HG03025 (cell line): ENCODE data around the gene C11orf21.

Experiments
- ATAC-seq: cut with Tn5 transposase; IDR thresholded peaks from one replicate; pipeline ENCODE4 v1.9.1; 2021; ENCODE audit warnings: mild to moderate bottlenecking, moderate library complexity; ENCODE audit not compliant: unreplicated experiment, low FRiP score

The C11orf21 gene

DNA sequence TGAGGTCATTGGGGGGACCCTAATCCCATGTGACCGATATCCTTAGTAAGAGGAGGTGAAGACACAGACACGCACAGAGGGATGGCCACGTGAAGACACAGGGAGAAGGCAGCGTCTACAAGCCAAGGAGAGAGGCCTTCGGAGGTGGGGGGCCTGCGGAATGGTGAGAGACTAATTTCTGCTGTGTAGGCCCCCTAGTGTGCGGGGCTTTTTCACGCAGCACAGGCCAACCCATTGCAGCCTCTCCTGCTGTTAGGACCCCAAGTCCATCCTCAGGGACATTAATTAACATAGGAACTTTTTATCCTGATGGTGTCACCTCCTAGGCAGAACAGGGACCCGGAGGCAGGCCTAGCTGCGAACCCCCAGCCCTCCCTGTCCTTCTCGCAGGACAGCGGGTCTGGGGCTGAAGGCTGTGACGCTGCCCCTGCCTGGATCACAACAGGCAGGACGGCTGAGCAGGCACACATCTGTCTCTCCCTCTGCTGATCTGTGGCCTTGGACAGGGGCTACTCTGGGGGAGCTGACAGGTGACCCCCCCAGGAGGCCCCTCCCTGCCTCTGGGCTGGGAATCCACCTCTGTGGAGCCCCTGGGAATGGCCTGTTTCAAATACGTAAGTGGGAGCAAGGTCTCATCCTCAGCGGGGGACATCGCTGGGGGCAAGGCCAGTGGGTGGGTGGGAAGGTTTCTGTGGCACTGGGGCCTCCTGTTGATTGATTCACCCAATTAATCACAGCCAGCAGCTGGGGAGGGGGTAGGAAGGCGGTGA lies 39.2 kb downstream of the C11orf21 start:
- no peak for ATAC-seq

GRCh38 chr11:2261436-2262230 lies 40.1 kb downstream of the C11orf21 start:
- ATAC-seq: no peak

DNA sequence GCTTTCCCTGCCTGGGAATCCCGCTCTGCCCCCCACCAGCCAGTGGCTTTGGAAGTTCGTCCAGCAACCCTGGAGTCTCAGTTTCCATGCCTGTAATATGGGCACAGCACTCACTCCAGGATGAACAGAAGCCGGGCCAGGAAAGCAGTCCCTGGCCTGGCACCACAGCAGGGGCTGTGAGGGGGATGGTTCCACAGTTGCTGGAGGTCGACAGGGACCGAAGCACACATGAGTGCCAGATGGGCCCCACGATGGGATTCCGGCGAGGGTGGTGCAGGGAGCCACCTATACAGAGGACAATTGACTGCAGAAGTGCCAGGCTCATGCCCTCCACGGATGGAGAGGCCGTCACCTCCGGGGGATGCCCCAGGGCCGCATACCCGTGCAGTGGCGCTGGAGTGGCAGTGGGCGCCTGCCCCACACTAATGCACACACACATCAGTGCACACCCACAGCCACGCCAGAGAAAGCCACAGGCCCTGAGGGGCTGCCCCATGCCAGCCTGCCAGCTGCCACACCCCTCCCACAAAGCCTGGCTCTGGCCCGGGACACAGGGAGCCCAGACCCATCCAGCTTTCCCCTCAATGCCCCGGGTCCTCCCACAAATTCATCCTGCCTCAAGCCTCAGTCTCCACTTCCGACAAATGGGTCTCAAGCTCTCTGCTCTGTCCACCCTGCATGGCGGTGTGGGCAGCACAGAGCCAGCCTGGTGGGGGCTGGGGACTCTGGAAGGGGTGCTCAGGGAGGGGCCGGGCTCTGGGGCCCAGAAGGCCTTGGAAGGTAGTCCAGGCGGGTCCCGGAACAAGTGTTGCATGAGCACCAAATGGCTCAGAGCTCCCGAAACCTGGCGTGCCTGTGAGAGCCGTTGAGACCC lies 41.0 kb downstream of the C11orf21 start:
- no peak for ATAC-seq

GRCh38 chr11:2259897-2260451 lies 41.7 kb downstream of the C11orf21 start:
- no peak for ATAC-seq

- ATAC-seq: no peak
Observed at GRCh38 chr11:2259466-2259830, 42.3 kb downstream of the C11orf21 start.

DNA sequence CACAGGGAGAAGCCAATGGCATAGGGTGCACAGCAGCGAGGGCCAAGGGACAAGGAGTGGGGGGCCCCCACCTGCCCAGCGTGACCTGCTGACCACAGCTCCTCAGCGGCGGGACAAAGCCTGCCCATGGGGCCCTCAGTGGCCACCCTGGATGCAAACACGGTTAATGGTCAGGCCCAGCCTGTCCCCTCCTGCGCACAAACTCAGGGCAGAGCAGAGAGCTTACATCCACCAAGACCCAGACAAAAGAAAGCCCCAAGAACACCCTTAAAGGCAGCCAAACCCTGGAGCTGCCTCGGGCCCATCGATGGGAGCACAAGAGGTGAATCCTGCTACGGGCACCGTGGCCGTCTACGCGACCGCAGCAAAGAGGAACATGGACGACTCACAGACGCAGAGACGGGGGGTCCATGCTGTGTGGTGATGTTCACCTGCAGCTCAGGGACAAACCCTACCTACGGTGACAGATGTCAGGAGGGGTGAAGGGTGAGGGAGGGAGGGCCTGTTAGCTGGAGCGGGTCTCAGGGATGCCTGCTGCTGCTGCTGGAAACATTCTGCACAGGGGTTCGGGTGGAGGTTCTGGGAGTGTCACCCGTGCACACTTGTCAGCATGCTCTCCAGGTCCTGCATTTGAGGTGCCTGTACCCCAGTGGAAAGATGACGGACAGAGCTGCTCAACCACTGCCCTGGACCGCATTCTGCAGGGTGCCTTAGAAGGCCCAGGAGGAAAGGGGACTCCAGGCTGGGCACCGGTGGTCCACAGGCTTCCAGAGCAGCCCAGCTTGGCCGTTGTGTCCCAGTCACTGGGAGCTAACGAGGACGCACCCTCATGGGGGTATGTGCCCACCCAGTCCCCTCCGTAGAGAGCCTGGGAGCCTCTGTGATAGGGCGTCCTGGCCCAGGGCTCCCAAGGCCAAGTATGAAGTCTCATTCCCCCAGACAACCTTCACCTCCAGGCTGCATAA lies 42.9 kb downstream of the C11orf21 start:
- no peak for ATAC-seq

DNA sequence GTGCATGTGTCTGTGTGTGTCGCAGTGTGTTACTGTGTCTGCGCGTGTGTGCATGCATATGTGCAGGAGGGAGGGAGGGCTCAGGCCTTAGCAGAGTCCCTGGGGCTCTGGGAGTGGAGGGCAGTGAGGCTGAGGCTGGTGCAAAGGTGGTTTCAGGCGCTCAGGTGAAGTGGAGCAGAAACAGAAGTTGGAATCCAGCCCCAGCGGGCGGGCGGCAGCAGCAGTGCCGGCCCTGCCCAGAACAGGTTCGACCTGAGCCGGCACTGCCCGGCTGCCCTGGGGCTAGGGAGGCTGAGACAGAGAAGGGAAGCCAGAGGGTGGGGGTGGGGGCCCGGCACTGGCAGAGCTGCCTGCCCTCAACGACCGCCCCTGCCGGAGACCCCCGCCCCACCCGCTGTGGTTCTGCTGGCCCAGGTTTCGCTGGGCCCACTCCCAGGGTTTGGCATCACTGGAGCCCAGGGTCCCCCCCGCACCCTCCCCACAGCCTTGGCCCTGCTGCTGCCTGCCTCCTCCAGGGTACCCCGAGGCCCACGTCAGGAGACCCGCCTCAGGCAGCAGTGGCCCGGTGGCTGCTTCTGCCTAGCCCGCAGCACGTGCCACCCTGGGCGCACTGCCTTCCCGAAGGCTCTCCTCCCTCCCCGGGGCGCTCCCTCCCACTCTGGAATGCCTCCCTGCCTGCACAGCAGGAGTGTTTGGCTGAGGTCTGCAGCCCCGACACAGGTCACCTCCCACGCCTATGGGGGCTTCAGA lies 44.6 kb downstream of the C11orf21 start:
- no peak for ATAC-seq

DNA sequence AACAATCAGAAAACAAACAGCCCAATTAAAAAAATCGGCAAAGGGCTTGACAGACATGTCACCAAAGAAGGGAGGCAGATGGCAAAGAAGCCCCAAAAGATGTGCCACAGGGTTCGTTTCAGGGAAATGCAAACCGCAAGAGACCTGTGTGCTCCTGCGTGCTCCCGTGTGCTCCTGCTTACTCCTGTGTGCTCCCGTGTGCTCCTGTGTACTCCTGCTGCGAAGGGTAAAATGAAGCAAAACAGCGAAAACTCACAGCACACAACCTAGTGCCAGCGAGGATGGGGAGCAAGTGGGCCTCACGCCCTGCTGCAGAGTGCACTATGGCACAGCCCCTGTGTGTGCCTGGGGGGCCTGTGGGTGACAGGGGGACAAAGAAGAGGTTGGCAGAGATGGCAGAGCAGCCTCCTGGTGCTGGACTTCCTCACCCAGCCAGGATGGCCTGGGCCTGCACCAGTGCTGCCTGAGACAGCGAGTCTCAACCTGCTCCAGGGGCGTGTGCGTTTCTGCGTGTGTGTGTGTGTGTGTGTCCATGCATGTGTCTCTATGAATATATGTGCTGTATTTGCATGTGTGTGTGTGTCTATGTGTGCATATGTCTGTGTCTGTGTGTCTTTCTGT lies 45.3 kb downstream of the C11orf21 start:
- ATAC-seq: no peak

- ATAC-seq: no peak
Observed at GRCh38 chr11:2252018-2252417, 49.7 kb downstream of the C11orf21 start.

- no peak for ATAC-seq
Observed at GRCh38 chr11:2251138-2251537, 50.6 kb downstream of the C11orf21 start.

DNA sequence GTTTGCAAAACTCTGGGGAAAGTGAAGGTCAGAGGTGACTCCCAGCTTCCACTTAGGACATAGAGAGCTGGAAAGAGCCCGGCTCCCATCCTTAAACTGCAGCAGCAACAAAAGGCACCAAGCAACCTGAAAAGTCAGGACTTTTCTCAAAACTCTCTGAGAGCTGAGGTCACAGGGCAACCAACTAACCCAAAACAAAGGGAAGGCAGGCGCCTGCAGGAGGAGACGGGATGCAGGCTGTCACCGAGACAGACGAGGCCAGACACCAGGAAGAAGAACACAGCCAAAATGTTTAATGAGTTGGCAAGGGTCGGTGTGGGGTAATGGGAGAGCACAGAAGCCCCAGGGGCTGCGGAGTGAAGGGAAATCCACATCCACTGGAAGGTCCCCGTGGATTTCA lies 51.2 kb downstream of the C11orf21 start:
- ATAC-seq: no peak

- no peak for ATAC-seq
Observed at GRCh38 chr11:2250041-2250440, 51.7 kb downstream of the C11orf21 start.

GRCh38 chr11:2249189-2249916 lies 52.4 kb downstream of the C11orf21 start:
- ATAC-seq: no peak

DNA sequence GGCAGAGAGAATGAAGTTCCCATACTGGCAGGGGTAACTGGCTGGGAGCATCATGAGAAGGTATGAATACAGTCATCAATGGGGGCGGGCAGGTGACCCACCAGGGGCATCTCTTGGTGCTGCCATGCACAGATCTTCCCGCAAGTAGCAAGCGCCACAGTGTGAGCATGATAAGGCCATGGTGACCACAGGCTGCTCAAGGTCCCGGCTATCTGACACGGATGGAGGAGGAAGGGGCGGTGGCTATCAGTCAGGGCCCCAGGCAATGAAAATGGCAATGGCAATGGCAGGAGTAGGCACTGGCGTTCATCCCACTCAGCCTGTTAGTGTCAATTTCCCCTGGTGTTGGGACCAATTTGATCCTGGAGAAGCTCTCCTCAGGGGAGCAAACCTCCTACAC lies 53.0 kb downstream of the C11orf21 start:
- ATAC-seq: no peak

DNA sequence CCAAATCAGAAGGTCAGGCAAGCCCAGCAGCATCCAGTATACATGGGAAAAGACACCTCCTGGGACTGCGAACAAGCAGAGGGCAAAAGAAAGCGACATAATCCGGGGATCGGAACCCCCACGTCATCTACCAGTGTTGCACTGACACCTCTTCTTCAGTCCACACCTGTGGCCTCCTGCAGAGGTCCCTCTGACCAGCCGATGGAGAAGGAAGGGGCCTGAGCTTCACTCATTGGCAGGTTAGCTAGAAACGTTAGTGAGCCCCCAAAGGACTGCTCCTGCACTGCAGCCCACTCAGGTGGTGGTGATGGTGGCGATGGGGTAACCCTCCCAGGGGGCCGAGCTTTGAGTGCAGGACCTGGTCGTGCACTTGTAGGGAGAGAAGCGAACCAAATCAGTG lies 53.5 kb downstream of the C11orf21 start:
- ATAC-seq: no peak

DNA sequence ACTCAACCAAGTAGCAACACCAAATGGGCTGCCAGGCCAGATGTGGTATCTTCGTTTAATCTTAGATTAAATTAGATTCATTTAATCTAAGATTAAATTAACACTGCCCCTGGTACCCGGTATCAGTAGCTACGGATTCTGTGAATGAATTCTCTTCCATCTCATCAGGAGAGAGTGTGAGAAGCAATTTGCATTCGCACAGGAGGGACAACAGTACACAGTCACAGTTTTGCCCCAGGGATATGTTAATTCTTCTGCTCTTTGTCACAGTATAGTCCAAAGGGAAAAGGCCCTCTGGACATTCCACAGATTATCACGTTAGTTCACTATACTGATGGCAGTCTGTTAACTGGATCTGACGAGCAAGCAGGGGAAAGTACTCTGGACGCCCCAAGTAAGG lies 54.2 kb downstream of the C11orf21 start:
- ATAC-seq: no peak
